ENCODE results near the gene MYO1E.

GRCh38 chr15:59179717-59180116 lies 193.0 kb downstream of the MYO1E start:
- TF ChIP-seq EZH2 (IDR thresholded peaks at IDR 0.05; ENCODE audit: low read depth, low read length, severe bottlenecking) (no peak), CTCF (IDR thresholded peaks at IDR 0.05; ENCODE audit: control extremely low read depth in 1 of 3, insufficient read depth in 1 of 3, low read depth in 1 of 3, low read length in 3 of 3) (no peak), CHD1 (IDR thresholded peaks at IDR 0.05; ENCODE audit: low read depth, low read length) (no peak), CREB1 (IDR thresholded peaks at IDR 0.05) (no peak), CEBPB (IDR thresholded peaks at IDR 0.05; ENCODE audit: low read depth, low read length) (no peak), TAF1 (IDR thresholded peaks at IDR 0.05; ENCODE audit: low read depth, low read length) (no peak), RXRA (IDR thresholded peaks at IDR 0.05; ENCODE audit: insufficient read depth, low read depth, low read length) (no peak), POLR2A (IDR thresholded peaks at IDR 0.05; ENCODE audit: control extremely low read depth in 1 of 2, low read depth in 2 of 2, low read length in 2 of 2) (no peak), EP300 (IDR thresholded peaks at IDR 0.05; ENCODE audit: borderline replicate concordance in 1 of 2, low read depth in 2 of 2, low read length in 2 of 2) (no peak)
